Panc1 (cell line): Measurements from ENCODE around the gene NUDT22. TPM values are rescaled to one million over a fixed set of nuclear protein-coding genes. Genes with fewer than 3 reads are reported as not detected.

ENCODE experiments used
- ATAC-seq: fragments of 200-7000 bp; cut with Tn5 transposase; 2 replicates; pipeline ENCODE4 v1.9.1; 2020; ENCODE audit warnings: mild to moderate bottlenecking, moderate library complexity
- BruUV-seq: library from RNA; stranded (reverse); fragments of 400-500 nt; replicated peaks from 2 replicates; lab custom pipeline; 2021; lab: Mats Ljungman, UMichigan
- CTCF ChIA-PET: fragments of 300-600 bp; sonication (Branson Sonifier 250); formaldehyde crosslinking; loops from one replicate; lab custom pipeline; 2022; ENCODE audit warnings: antibody characterized with exemption; lab: Charles Lee
- POLR2A ChIA-PET: fragments of 300-600 bp; sonication (Branson Sonifier 250); formaldehyde crosslinking; loops from one replicate; lab custom pipeline; 2022; ENCODE audit warnings: antibody characterized with exemption; lab: Charles Lee
- DNase-seq: peaks from one replicate; pipeline ENCODE4 v3.0.0-alpha.2; 2010; ENCODE audit warnings: low read depth, low spot score
- H3K27ac ChIP-seq: 2 replicates; pipeline ENCODE4 v1.5.1; 2011; ENCODE audit warnings: mild to moderate bottlenecking, low read length, inconsistent platforms
- H3K27me3 ChIP-seq: fragments of 200-500 bp; sonication (Bioruptor generic); 2 replicates; pipeline ENCODE4 v1.6.0; 2014; ENCODE audit warnings: low read length, inconsistent platforms; ENCODE audit not compliant: control insufficient read depth, insufficient read depth
- H3K36me3 ChIP-seq: fragments of 200-500 bp; sonication (Bioruptor generic); 2 replicates; pipeline ENCODE4 v1.5.1; 2014; ENCODE audit warnings: inconsistent platforms, mild to moderate bottlenecking, low read length, moderate library complexity; ENCODE audit not compliant: control insufficient read depth, insufficient read depth
- H3K4me1 ChIP-seq: 2 replicates; pipeline ENCODE4 v1.5.1; 2011; ENCODE audit warnings: inconsistent platforms, mild to moderate bottlenecking, low read length, moderate library complexity; ENCODE audit not compliant: control insufficient read depth, insufficient read depth
- H3K4me3 ChIP-seq, 2 experiments: 2 replicates each; pipeline ENCODE4 v1.5.1; 2011 to 2012; ENCODE audit warnings: low read depth in 2 of 2, low read length in 2 of 2, mild to moderate bottlenecking in 2 of 2, inconsistent platforms in 1 of 2, moderate library complexity in 1 of 2
- H3K9me3 ChIP-seq: fragments of 200-500 bp; sonication (Bioruptor generic); 2 replicates; pipeline ENCODE4 v1.5.1; 2014; ENCODE audit warnings: low read depth, mild to moderate bottlenecking, inconsistent platforms, low read length, moderate library complexity; ENCODE audit not compliant: control insufficient read depth, insufficient read depth
- CTCF ChIP-seq: fragments of 450-650 bp; IDR thresholded peaks from 2 replicates; pipeline ENCODE4 v1.5.1; 2017; ENCODE audit warnings: mild to moderate bottlenecking
- POLR2AphosphoS5 ChIP-seq: IDR thresholded peaks from 2 replicates; pipeline ENCODE4 v1.6.1; 2012; ENCODE audit warnings: mild to moderate bottlenecking, low read depth, low read length, moderate library complexity
- REST ChIP-seq, 2 experiments: IDR thresholded peaks; 2 replicates each; pipeline ENCODE4 v1.6.1; 2011 to 2012; ENCODE audit warnings: low read depth in 2 of 2, control low read depth in 1 of 2, low read length in 1 of 2, mild to moderate bottlenecking in 1 of 2, moderate library complexity in 1 of 2; ENCODE audit not compliant: insufficient read depth in 1 of 2
- SIN3A ChIP-seq: IDR thresholded peaks from 2 replicates; pipeline ENCODE4 v1.6.1; 2012; ENCODE audit warnings: low read depth, mild to moderate bottlenecking, low read length, moderate library complexity, borderline replicate concordance; ENCODE audit not compliant: insufficient read depth
- TCF7L2 ChIP-seq: IDR thresholded peaks from 2 replicates; pipeline ENCODE4 v1.6.1; 2011; ENCODE audit warnings: mild to moderate bottlenecking, low read depth, low read length, inconsistent platforms
- in situ Hi-C: cut with HindIII; loops from 2 replicates; pipeline ENCODE4 v1.10.0; 2016; ENCODE audit warnings: low sequenced_read_pairs, low pct_unique_long_range_greater_than_20kb
- intact Hi-C: fragments of 100-400 bp; cut with micrococcal nuclease; formaldehyde crosslinking; loops from one replicate; pipeline ENCODE4 v1.10.0; 2022; ENCODE audit not compliant: unreplicated experiment
- total RNA-seq: library from RNA; stranded (reverse); gene quantifications from one replicate; pipeline ENCODE4 v1.2.1, GENCODE V29; 2021; ENCODE audit not compliant: unreplicated experiment

NUDT22 gene
- total RNA-seq, 1 experiment from 2014 or later, result 98.8 TPM

DNA sequence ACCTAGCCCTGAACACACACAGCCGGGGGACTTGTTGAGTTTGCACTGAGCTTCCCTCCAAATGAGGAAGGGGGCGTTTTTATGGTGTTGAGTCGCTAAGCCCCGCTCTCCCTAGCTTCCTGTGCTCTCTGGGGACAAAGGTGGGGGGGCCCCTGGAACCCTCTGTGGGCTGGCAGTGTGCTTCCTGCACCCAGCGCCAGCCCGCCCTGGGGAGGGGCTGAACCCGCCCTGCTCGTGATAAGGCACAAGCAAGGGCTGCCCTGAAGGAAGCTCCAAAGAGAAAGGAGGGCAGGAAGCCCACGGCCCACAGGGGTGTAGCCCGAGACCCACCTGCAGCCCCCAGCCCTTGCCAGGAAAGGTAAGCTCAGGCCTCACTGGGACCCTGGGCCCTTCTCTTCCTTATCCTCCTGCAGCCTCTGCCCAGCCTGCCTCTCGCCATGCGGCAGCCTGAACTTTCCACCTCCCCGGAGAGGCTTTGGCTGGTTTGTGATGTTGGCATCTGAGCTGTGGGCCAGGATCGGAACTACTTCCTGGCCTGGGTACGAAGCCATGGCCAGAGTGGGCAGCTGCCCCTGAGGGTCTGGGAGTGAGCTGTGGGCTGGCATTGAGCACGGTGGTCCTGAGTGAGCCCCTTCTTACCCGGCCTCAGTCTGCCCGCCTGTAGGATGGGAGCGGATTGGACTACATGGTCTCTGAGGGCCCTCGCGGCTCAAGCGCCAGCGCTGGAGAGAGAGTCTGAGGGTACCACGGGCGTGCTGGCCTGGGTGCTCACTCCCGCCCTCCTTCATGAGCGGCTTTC is 19.4 kb upstream of the NUDT22 start, which contains the start of gene FERMT3:
TSS of gene FERMT3 (plus strand) at position 265 of the 799 bp plus-strand sequence. CDS start 644 bp downstream, outside the sequence.
- in situ Hi-C loops (no loop called here), intact Hi-C loops (no loop called here)
- Histone ChIP-seq H3K27ac (no peak within 1 kb of the TSS), H3K9me3 (no peaks in the 10 kb centered on the region), H3K36me3 (peaks cover 20% of the 10 kb centered on the region), H3K27me3 (no peaks in the 10 kb centered on the region), H3K4me1 (no peaks in the 10 kb centered on the region; the same call in 1 of the 2 replicates), H3K4me3 (no peak within 1 kb of the TSS)
- DNase-seq (no peak), ATAC-seq (no peak)
- no TSS peak for BruUV-seq
- TF ChIP-seq POLR2AphosphoS5 (0 out of 2 replicates have a peak, but pooled peaks have one; percentile 23), REST (IDR thresholded peaks at IDR 0.05; ENCODE audit: insufficient read depth in 1 of 2, low read depth in 2 of 2, low read length in 1 of 2) (no peak)
- CTCF ChIA-PET, result interaction anchor here (0.6 to 2.0 kb wide), 3 partner anchors 82 to 134 kb away, joined by 3 to 5 read pairs (median 5); no protein-coding TSS in a partner anchor
- POLR2A ChIA-PET, result interaction anchor here (0.5 kb wide), 1 partner anchor 9 kb away, joined by 4 read pairs; no protein-coding TSS in a partner anchor

DNA sequence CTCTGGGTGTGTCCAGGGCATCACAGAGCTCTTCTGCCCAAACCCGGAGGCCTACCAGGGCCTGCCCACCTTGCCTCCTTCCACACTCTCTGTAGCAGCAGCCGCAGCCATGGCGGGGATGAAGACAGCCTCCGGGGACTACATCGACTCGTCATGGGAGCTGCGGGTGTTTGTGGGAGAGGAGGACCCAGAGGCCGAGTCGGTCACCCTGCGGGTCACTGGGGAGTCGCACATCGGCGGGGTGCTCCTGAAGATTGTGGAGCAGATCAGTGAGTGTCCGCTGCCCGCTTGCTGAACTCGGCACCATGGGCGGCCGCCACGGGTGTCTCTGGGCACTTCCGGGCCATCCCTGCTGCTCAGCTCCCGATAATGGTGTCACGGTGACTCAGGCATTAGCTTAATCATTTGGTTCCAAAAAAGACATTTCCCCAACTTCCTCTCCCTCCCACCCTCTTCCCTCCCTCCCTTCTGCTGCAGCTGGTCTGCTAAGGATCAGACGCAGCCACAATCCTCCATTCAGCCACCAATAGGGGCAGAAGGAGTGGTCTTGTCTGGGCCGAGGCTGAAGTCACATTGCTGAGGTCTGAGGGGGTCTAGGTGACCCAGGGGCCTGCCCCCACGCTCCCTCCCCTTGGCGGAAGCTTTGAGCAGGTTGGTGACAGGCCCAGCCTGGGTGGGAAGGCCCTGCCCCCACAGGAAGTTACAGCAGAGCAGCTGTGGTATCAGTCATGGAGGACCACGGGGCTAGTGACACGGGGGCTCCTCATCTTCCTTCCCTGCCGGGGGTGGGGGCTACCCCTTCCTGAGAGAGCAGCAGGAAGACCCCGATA is 18.6 kb upstream of the NUDT22 start:
- DNase-seq, result no peak
- Histone ChIP-seq H3K36me3 (peaks cover 17% of the 10 kb centered on the region), H3K27me3 (no peaks in the 10 kb centered on the region), H3K4me3 (no peak overlapping the region), H3K27ac (no peak overlapping the region), H3K4me1 (no peaks in the 10 kb centered on the region; the same call in 1 of the 2 replicates), H3K9me3 (no peaks in the 10 kb centered on the region)
- ChIA-PET CTCF (interaction anchor here (0.6 to 2.0 kb wide), 3 partner anchors 41 to 133 kb away, joined by 3 to 5 read pairs (median 5); no protein-coding TSS in a partner anchor), POLR2A (no interaction called here)
- intact Hi-C loops (no loop called here), in situ Hi-C loops (no loop called here)
- TF ChIP-seq SIN3A, result no peak
- TF ChIP-seq CTCF, result no peak
- TF ChIP-seq REST (IDR thresholded peaks at IDR 0.05; ENCODE audit: insufficient read depth in 1 of 2, low read depth in 2 of 2, low read length in 1 of 2), result no peak
- no peak for TF ChIP-seq POLR2AphosphoS5
- TF ChIP-seq TCF7L2, result no peak
- BruUV-seq, result no TSS peak
- no peak for ATAC-seq
